ENCODE results near the gene PIN4. TPM values are rescaled to one million over a fixed set of nuclear protein-coding genes. Genes with fewer than 3 reads are reported as not detected.

PIN4 gene
- total RNA-seq, 1 experiment from 2014 or later, result 9.5 TPM

DNA sequence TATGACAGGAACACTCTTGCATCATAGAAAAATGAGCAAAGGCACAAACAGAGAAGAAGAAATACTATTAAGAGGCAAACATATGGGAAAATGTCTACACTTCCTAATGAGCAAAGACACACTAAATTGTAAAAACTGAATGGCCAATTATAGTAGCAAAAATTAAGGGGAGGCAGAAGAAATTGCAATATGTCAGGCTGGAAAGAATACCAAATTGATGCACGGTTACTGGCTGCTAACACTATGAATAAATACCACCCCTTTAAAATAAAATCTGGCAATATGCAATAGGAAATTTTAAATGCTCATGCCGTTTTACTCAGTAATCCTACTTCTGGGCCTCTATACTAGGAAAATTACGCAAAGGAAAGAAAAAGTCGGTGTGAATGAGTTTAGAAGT, 16.0 kb upstream of the PIN4 start:
- H3K4me3 ChIP-seq (replicated peaks in 1 of 2; ENCODE audit: low read depth in 1 of 2, low read length in 2 of 2), result no peak overlapping the region
- H2AFZ ChIP-seq (ENCODE audit: low read depth, low read length, poor library complexity, severe bottlenecking), result no peak overlapping the region
- intact Hi-C loops (cut with micrococcal nuclease), result no loop called here
- no peaks in the 10 kb centered on the region for H3K79me2 ChIP-seq (ENCODE audit: insufficient read depth, low read length)
- TF ChIP-seq RAD21 (IDR thresholded peaks at IDR 0.05; ENCODE audit: low read depth) (no peak), ZFX (IDR thresholded peaks at IDR 0.05) (no peak), ZNF274 (IDR thresholded peaks at IDR 0.05; ENCODE audit: low read depth, low read length) (no peak), CEBPB (IDR thresholded peaks at IDR 0.05; ENCODE audit: low read depth) (no peak), EGR1 (IDR thresholded peaks at IDR 0.05; ENCODE audit: low read depth) (no peak)
- TF ChIP-seq, protein P1, sequence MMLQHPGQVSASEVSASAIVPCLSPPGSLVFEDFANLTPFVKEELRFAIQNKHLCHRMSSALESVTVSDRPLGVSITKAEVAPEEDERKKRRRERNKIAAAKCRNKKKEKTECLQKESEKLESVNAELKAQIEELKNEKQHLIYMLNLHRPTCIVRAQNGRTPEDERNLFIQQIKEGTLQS (IDR thresholded peaks at IDR 0.05), result no peak
- TF ChIP-seq, protein P2, sequence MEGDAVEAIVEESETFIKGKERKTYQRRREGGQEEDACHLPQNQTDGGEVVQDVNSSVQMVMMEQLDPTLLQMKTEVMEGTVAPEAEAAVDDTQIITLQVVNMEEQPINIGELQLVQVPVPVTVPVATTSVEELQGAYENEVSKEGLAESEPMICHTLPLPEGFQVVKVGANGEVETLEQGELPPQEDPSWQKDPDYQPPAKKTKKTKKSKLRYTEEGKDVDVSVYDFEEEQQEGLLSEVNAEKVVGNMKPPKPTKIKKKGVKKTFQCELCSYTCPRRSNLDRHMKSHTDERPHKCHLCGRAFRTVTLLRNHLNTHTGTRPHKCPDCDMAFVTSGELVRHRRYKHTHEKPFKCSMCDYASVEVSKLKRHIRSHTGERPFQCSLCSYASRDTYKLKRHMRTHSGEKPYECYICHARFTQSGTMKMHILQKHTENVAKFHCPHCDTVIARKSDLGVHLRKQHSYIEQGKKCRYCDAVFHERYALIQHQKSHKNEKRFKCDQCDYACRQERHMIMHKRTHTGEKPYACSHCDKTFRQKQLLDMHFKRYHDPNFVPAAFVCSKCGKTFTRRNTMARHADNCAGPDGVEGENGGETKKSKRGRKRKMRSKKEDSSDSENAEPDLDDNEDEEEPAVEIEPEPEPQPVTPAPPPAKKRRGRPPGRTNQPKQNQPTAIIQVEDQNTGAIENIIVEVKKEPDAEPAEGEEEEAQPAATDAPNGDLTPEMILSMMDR (IDR thresholded peaks at IDR 0.05 in 2 of 3, conservative IDR thresholded peaks at IDR 0.05 in 1 of 3; ENCODE audit: borderline replicate concordance in 1 of 3, insufficient read depth in 1 of 3, low read depth in 2 of 3, low read length in 2 of 3), result no peak
- no peaks in the 10 kb centered on the region for H4K20me1 ChIP-seq (ENCODE audit: insufficient read depth)
- no peaks in the 10 kb centered on the region for H3K9me2 ChIP-seq (ENCODE audit: insufficient read depth)
- H3K27me3 ChIP-seq (ENCODE audit: insufficient read depth, low read length), result no peaks in the 10 kb centered on the region
- DNase-seq (ENCODE audit: low read depth, low spot score) (no peak), ATAC-seq (no peak)
- ChIA-PET POLR2A (no interaction called here), RAD21 (ENCODE audit: low non-redundant PET in 1 of 2, low total read pairs in 2 of 2, uncharacterized antibody in 2 of 2, unreplicated experiment in 2 of 2) (no interaction called here), CTCF (no interaction called here)
- no peak overlapping the region for H3K27ac ChIP-seq (ENCODE audit: low read depth, low read length)
- no peak overlapping the region for H3K4me2 ChIP-seq (ENCODE audit: low read length)
- no peaks in the 10 kb centered on the region for H3K9me3 ChIP-seq (ENCODE audit: control insufficient read depth in 1 of 2, insufficient read depth in 1 of 2, low read depth in 1 of 2, low read length in 2 of 2)
- H3K36me3 ChIP-seq (ENCODE audit: control insufficient read depth in 1 of 2, insufficient read depth in 2 of 2, low read length in 2 of 2), result no peaks in the 10 kb centered on the region
- H3K4me1 ChIP-seq (ENCODE audit: control insufficient read depth in 1 of 2, insufficient read depth in 2 of 2, low read length in 2 of 2), result no peaks in the 10 kb centered on the region
- no peak overlapping the region for H3K9ac ChIP-seq (ENCODE audit: low read length)
- no TSS peak for BruUV-seq (replicated peaks)

DNA sequence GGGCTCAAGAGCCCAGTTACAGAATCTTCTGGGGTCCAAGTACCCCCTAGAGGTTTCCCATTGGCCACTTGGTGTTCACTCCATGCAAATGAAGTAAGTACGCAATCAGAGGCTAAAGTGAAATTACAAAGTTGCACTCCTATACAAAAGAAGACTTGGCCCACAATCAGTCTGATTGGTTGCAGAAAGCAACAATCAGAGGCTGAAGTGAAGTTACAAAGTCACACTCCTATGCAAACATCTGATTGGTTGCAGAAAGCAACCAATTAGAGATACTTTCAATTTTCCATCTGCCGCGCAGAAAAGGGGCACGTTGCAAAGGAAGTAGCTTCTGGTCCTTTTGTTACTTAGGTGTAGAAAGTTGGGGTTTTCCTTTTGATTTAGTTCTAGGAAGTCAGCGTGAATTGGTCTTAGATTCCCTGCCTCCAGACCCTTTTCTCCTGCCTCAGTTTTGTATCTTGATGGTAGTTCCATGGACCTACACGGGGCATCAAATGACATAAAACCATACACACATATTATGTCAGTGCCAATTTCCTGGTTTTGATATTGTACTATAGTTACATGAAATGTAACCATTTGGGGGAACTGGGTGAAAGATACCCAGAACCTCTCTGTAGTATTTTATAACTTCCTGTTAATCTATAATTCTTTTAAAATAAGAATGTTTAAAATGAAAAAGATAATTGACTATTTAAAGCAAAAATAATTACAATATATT, 12.4 kb upstream of the PIN4 start:
- no TSS peak for BruUV-seq (replicated peaks)
- intact Hi-C loops (cut with micrococcal nuclease), result no loop called here
- no peak for TF ChIP-seq JUND (IDR thresholded peaks at IDR 0.05)
- TF ChIP-seq ZNF274 (IDR thresholded peaks at IDR 0.05; ENCODE audit: low read depth, low read length), result no peak
- TF ChIP-seq, protein P3, sequence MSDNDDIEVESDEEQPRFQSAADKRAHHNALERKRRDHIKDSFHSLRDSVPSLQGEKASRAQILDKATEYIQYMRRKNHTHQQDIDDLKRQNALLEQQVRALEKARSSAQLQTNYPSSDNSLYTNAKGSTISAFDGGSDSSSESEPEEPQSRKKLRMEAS (IDR thresholded peaks at IDR 0.05), result no peak
- TF ChIP-seq, protein P4, sequence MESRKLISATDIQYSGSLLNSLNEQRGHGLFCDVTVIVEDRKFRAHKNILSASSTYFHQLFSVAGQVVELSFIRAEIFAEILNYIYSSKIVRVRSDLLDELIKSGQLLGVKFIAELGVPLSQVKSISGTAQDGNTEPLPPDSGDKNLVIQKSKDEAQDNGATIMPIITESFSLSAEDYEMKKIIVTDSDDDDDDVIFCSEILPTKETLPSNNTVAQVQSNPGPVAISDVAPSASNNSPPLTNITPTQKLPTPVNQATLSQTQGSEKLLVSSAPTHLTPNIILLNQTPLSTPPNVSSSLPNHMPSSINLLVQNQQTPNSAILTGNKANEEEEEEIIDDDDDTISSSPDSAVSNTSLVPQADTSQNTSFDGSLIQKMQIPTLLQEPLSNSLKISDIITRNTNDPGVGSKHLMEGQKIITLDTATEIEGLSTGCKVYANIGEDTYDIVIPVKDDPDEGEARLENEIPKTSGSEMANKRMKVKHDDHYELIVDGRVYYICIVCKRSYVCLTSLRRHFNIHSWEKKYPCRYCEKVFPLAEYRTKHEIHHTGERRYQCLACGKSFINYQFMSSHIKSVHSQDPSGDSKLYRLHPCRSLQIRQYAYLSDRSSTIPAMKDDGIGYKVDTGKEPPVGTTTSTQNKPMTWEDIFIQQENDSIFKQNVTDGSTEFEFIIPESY (IDR thresholded peaks at IDR 0.05; ENCODE audit: extremely low read depth, insufficient replicate concordance, low read length), result no peak
- no peak for TF ChIP-seq EZH2phosphoT487 (IDR thresholded peaks at IDR 0.05; ENCODE audit: borderline replicate concordance)
- no peak for TF ChIP-seq YY1 (IDR thresholded peaks at IDR 0.05; ENCODE audit: extremely low read depth, insufficient replicate concordance, low read depth, low read length)
- TF ChIP-seq RAD21 (IDR thresholded peaks at IDR 0.05; ENCODE audit: low read depth), result no peak
- no peak for TF ChIP-seq CBX3 (IDR thresholded peaks at IDR 0.05; ENCODE audit: low read depth)
- TF ChIP-seq CEBPB (IDR thresholded peaks at IDR 0.05; ENCODE audit: low read depth), result no peak
- TF ChIP-seq SP1 (IDR thresholded peaks at IDR 0.05; ENCODE audit: low read depth), result no peak
- TF ChIP-seq, protein P1 (IDR thresholded peaks at IDR 0.05), result no peak
- no peak for TF ChIP-seq POLR2A (IDR thresholded peaks at IDR 0.05; ENCODE audit: borderline replicate concordance, extremely low read depth, insufficient read depth, insufficient read length)

More for the DNA sequence above, 12.4 kb upstream of the PIN4 start:
- H3K36me3 ChIP-seq (ENCODE audit: control insufficient read depth in 1 of 2, insufficient read depth in 2 of 2, low read length in 2 of 2), result no peaks in the 10 kb centered on the region
- no peak overlapping the region for H3K9ac ChIP-seq (ENCODE audit: low read length)
- ATAC-seq (no peak), DNase-seq (ENCODE audit: low read depth, low spot score) (no peak)
- H3K9me2 ChIP-seq (ENCODE audit: insufficient read depth), result no peaks in the 10 kb centered on the region
- H3K4me2 ChIP-seq (ENCODE audit: low read length), result no peak overlapping the region
- H3K79me2 ChIP-seq (ENCODE audit: insufficient read depth, low read length), result no peaks in the 10 kb centered on the region
- no peak overlapping the region for H3K4me3 ChIP-seq (replicated peaks in 1 of 2; ENCODE audit: low read depth in 1 of 2, low read length in 2 of 2)
- no peak overlapping the region for H2AFZ ChIP-seq (ENCODE audit: low read depth, low read length, poor library complexity, severe bottlenecking)
- H3K9me3 ChIP-seq (ENCODE audit: control insufficient read depth in 1 of 2, insufficient read depth in 1 of 2, low read depth in 1 of 2, low read length in 2 of 2), result no peaks in the 10 kb centered on the region
- no peaks in the 10 kb centered on the region for H4K20me1 ChIP-seq (ENCODE audit: insufficient read depth)
- RAD21 ChIA-PET (ENCODE audit: low non-redundant PET in 1 of 2, low total read pairs in 2 of 2, uncharacterized antibody in 2 of 2, unreplicated experiment in 2 of 2), result no interaction called here
- CTCF ChIA-PET, result no interaction called here
- H3K4me1 ChIP-seq (ENCODE audit: control insufficient read depth in 1 of 2, insufficient read depth in 2 of 2, low read length in 2 of 2), result no peaks in the 10 kb centered on the region
- H3K27ac ChIP-seq (ENCODE audit: low read depth, low read length), result no peak overlapping the region
- POLR2A ChIA-PET, result no interaction called here
- H3K27me3 ChIP-seq (ENCODE audit: insufficient read depth, low read length), result no peaks in the 10 kb centered on the region
